Measurements from ENCODE around the gene DPP10.

DNA sequence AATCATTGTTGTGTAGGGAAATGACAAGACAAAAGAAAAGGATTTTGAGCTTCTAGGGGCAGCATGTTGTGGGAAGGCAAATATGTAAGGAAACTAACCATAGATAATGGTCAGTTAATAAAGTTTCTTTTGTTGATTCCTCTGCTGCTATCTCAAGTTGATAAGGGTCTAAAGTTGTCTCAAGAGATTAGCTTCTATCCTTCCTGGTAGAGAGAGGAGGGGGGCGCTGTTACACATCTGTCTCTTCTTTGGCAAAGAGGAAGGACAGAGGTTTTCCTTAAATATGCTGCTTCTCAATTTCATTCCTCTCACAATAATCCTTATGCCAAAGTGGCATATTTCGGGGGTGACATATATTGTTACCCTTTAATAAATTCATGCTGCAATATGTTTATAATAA, 944.0 kb downstream of the DPP10 start:
- TF ChIP-seq POLR2AphosphoS5 (IDR thresholded peaks at IDR 0.05) (no peak), POLR2A (IDR thresholded peaks at IDR 0.05) (no peak)
- TF ChIP-seq, protein P1, sequence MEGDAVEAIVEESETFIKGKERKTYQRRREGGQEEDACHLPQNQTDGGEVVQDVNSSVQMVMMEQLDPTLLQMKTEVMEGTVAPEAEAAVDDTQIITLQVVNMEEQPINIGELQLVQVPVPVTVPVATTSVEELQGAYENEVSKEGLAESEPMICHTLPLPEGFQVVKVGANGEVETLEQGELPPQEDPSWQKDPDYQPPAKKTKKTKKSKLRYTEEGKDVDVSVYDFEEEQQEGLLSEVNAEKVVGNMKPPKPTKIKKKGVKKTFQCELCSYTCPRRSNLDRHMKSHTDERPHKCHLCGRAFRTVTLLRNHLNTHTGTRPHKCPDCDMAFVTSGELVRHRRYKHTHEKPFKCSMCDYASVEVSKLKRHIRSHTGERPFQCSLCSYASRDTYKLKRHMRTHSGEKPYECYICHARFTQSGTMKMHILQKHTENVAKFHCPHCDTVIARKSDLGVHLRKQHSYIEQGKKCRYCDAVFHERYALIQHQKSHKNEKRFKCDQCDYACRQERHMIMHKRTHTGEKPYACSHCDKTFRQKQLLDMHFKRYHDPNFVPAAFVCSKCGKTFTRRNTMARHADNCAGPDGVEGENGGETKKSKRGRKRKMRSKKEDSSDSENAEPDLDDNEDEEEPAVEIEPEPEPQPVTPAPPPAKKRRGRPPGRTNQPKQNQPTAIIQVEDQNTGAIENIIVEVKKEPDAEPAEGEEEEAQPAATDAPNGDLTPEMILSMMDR (IDR thresholded peaks at IDR 0.05) = no peak
